Renal pelvis (tissue), 4 donors: ENCODE data around the gene BCAT1. TPM values are rescaled to one million over a fixed set of nuclear protein-coding genes. Genes with fewer than 3 reads are reported as not detected.
"Not testable (repeated sequence)": the region's sequence is repeated elsewhere in the genome, so short reads cannot be mapped to it uniquely, and the experiment has no call there.

Experiments
- DNase-seq: peaks from one replicate; pipeline ENCODE4 v3.0.0-alpha.2; 2013
- polyA plus RNA-seq, 3 donors: library from polyadenylated mRNA; unstranded; fragments of 120-200 nt; gene quantifications; one replicate each; pipeline ENCODE4 v1.2.1, GENCODE V29; 2013; ENCODE audit not compliant: insufficient read length in 3 of 3

BCAT1 gene
- polyA plus RNA-seq, 3 donors: 45.7 to 64.2 (median 55.3) TPM

DNA sequence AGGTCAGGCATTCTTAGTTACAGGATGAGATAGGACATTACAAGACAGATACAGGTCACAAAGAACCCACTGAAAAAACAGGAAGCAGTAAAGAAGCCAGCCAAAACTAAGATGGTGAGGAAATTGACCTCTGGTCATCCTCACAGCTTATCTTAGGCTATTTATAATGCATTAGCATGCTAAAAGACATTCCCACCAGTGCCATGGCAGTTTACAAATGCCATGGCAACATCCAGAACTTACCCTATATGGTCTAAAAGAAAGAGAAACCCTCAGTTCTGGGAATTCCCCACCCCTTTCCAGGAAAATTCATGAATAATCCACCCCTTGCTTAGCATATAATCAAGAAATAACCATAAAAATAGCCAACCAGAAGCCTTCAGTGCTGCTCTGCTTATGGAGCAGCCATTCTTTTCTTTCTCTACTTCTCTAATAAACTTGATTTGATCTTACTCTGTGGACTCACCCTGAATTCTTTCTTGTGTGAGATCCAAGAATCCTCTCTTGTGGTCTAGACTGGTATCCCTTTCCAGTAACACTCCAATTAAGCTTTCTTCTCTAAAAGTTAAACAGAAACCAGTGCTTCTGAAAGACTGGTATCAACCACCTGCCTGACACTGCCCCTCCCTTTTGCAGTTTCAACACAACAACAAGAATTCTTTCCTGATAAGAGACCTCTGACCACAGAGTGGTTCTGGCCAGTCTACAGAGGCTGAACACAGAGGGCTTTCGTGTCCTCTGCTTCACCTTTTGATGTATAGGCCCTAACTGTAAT lies 86.9 kb downstream of the BCAT1 start:
- DNase-seq: no peak

DNA sequence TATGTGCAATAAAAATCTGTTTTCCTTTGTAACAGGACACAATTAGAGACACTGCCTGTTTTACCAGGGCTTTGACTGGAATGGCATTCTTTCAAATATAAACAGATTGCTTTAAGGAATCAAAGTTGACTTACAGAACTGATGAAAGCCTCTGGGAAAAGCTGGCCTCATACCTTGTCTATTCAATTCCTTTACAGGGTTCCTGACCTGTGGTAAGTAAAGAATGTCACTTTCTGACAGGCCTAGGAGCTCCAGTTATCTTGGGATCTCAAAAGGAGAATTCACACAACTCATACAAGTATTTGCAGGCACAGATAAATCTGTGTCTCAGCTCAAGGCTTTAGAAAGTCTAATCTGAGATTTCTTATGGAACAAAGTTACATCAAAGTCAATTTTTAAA lies 88.4 kb downstream of the BCAT1 start:
- no peak for DNase-seq

DNA sequence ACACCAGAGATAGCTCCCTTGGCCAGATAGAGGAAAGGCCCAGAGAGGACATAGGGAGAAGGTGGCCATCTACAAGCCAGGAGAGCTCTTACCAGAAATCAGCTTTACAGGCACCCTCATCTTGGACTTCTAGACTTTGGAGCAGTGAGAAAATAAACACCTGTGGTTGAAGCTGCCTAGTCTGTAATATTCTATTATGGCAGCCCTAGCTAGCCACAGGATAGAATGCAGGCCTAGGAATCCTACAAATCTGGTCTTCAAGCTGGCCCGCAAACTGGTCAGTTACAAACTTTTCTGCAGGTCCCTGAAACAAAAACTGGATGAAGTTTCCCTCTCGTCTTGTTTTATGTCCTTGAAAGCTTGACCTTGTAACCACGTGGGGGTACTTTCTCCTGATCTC lies 92.4 kb downstream of the BCAT1 start:
- DNase-seq: no peak

GRCh38 chr12:24854908-24855307 lies 94.0 kb downstream of the BCAT1 start:
- DNase-seq: no peak

- DNase-seq: no peak
Observed at GRCh38 chr12:24854017-24854416, 94.9 kb downstream of the BCAT1 start.

DNA sequence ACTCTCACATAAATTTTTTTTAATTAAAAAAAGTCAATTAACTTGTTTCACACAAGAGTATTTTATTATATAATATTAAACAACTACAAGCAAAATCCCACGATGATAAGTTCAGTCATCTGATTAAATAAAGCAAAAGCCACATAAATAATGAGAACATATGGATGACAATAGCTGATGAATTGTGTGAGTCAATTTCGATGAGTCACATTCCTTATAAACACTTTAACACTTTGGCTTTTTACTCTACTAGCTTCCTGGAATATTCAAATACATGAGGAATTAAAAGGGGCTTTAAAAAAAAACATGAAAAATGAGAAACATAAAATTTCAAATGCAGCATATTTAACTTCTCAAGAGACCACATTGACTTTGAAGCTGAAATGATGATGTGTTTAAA lies 95.3 kb downstream of the BCAT1 start:
- DNase-seq: no peak

DNA sequence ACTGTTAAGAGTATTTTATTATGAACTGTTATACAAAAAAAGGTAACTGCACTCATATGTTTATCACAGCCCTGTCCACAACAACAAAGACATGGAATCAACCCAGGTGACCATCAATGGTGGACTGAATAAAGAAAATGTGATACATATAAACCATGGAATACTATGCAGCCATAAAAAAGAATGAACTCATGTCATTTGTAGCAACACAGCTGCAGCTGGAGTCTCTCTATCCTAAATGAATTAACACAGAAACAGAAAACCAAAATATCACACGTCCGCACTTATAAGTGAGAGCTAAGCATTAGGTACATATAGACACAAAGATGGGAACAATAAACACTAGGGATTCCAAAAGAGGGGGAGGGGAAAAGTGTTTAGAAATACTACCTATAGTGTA lies 95.8 kb downstream of the BCAT1 start:
- DNase-seq: no peak

- DNase-seq: no peak
Observed at GRCh38 chr12:24852420-24852819, 96.5 kb downstream of the BCAT1 start.

DNA sequence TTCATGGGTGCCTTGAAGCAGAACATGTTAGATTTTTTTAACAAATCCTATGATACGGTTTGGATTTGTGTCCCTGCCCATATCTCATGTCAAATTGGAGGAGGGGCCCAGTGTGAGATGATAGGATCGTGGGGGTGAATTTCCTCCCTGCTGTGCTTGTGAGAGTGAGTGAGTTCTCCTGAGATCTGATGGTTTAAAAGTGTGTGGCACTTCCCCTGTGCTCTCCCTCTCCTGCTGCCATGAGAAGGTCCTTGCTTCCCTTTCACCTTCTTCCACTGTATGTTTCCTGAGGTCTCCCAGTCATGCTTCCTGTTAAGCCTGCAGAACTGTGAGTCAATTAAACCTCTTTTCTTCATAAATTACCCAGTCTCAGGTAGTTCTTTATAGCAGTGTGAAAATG lies 97.0 kb downstream of the BCAT1 start:
- DNase-seq: not testable (repeated sequence)

- DNase-seq: no peak
Observed at GRCh38 chr12:24851341-24851740, 97.6 kb downstream of the BCAT1 start.

DNA sequence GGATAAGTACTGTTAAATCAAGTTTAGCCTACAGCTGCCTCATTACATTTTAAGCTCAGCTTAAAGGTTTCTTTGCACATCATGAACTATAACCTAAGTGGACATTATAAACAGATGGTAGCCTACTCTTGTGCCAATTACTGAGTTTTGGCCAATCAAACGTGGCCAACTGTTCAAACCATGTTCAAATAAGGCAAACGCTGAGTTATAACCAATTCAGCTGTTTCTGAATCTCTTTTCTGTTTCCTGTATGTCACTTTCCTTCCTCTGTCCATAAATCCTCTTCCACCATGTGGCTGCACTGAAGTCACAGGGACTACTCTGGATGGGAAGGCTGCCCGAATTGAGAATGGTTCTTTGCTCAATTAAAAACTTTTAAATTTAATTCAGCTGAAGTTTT lies 98.4 kb downstream of the BCAT1 start:
- no peak for DNase-seq

DNA sequence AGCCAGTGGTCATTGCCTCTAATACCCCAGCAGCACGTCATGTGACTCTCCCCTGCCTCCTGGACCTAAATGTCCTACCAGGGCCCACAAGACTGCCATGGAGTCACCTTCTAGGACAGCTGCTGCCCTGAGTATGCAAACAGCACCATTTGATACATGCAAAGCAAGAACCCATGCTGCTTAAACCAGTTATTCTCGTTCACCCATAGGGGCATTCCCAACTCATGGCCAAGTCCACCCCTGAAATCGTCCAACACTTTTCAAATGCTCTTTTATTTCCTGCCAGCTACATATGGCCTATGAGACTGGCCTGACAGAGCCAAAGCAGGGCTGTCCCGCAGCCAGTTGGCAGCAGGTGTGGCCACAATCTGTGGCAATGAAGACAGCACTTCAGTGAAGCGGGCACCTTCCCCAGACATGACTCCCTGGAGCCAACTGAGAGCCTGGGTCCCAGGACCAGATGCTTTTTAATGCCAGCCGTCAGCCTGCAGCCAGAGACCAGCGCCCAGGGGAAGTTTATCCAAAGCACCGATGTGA lies 99.9 kb downstream of the BCAT1 start:
- no peak for DNase-seq

DNA sequence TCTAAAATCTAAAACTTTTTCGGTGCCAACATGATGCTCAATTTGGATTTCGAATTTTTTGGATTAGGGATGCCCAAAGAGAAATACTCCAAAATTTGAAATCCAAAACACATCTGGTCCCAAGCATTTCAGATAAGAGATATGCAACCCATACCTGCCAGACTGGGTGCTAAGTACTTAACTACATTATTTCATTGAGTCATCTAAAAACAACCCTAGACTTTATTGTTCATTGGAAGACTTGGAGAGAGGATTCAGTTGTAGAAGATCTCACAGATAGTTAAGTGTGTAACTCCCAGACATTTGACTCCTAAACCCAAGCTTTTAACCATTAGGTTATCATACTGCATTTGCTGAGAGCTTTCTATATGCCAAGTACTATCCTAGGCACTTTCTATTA lies 102.2 kb downstream of the BCAT1 start:
- no peak for DNase-seq

GRCh38 chr12:24845615-24846014 lies 103.3 kb downstream of the BCAT1 start:
- DNase-seq: no peak

- DNase-seq: no peak
Observed at GRCh38 chr12:24840046-24840800, 108.7 kb downstream of the BCAT1 start.

DNA sequence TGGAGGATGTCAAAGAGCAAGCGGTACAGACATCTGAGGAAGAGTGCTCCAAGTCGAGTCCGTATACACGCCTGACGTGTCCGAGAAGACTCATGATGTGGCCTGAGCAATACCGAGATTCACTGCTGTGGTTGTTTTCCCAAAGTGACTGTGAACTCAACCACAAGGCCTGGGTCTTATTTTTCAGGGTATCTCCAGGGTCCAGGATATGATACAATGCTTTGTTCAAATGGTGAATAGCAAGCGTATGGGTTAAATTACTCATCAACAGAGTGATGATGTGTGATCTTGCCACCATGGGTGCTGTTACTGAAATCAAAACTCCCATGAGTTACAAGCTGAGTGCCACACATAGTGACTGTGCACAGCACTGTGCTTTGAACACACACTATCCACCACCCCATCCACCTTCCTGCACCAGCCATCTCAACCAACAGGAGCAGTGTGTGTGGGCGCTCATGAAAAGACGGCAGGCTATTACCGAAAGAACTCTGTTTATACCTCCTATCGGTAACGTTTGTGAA lies 109.6 kb downstream of the BCAT1 start:
- no peak for DNase-seq

DNA sequence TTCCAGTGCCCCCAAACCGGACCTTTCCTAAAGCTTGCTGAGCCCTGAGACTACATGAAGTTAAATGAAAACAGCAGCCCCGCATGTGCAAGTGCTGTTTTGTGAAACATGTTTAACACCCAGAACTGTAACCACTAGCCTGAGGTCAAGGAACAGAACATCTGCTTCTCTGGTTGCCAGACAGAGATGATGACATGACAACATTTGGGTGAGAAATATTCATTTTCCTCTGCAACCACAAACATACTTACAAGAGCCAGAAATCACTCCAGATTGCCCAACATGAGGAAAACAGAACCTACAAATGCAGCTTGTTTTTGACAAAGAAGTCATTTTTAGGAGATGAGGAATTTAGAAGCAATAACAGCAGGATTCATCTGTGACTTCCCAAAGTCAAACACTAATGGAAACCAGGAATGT lies 110.4 kb downstream of the BCAT1 start:
- no peak for DNase-seq

DNA sequence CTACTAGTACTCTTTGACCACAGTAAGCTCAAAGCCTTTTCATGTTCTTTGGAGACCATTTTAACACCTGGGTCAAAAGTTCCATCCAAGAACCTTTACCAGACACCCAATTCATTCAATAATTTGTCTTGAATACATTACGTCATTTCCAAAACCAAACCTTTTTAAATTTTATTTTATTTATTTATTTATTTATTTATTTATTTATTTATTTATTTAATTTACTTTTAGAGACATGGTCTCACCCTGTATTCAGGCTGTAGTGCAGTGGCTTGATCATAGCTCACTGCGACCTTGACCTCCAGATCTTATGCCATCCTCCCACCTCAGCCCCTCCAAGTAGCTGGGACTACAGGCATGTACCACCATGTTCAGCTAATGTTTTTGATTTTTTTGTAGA lies 113.5 kb downstream of the BCAT1 start:
- no peak for DNase-seq

DNA sequence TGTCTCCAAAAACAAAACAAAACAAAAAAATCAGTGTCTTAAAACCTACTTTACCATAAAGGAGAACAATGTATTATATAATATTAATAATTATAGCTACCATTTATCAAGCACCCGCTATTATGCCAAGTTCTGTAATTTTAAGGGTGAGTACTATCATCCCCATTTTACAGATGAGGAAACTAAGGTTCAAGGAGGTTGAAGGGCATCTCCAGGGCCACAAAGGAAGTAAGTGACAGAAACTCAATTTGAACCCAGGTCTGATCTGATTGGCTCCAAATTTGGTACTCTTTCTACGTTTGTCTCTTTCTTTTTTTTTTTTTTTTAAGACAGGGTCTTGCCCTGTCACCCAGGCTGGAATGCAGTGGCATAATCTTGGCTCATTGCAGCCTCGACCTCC lies 115.4 kb downstream of the BCAT1 start:
- no peak for DNase-seq

GRCh38 chr12:24823808-24824515 lies 124.9 kb downstream of the BCAT1 start:
- no peak for DNase-seq

DNA sequence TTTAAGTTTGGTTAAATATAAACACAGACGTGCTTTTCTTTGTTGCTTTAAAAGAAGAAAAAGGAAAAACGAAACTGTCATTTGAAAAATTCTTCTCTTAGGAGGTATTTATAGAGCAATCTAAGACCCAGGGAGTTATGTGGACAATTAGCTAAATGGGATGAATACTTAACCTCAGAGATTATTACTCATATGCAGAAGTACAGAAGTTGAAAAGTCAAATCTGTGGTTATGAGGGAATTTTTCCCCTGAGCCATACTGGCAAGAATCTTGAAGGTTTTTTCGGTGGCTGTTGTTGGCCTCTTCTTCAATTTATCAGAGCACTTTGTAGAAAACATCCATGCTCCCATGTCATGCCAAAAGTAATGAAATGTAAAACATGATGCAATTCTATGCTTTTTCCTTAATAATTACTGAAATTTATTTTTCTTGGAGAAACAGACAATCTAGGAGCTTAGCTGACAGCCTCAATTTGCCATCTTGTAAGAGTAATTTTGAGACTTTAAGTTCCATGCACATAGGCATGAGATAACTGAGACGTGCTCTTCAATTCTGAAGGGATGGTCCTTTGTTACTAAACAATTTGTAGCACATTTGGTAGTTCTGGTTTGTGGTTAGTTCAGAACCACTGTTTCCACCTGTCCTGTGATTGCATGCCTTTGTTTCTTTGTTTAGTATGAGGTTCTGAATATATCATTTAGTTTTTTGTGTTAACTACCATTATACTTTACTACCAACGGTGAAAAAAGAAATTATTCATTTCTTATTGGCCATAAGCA lies 126.6 kb downstream of the BCAT1 start:
- no peak for DNase-seq

GRCh38 chr12:24821691-24822090 lies 127.2 kb downstream of the BCAT1 start:
- DNase-seq: no peak
